Prostate gland (tissue), 2 donors: Measurements from ENCODE around the gene TSPAN31. TPM values are rescaled to one million over a fixed set of nuclear protein-coding genes. Genes with fewer than 3 reads are reported as not detected.

ENCODE experiments used
- DNase-seq: peaks from one replicate; pipeline ENCODE4 v3.0.0-alpha.2; 2019; ENCODE audit warnings: low spot score
- H3K27ac ChIP-seq, 2 donors: fragments of 200-600 bp; sonication (generic); 2 replicates each; pipeline ENCODE4 v1.5.1; 2017 to 2019
- H3K27me3 ChIP-seq: fragments of 200-600 bp; sonication (generic); replicated peaks from 2 replicates; pipeline ENCODE4 v1.5.1; 2019; ENCODE audit not compliant: insufficient read depth
- H3K36me3 ChIP-seq, 2 donors: fragments of 200-600 bp; sonication (generic); 1 replicate in 1 of 2; 2 replicates in 1 of 2; pipeline versions ENCODE4 v1.5.1 to v1.8.1; 2017 to 2019
- H3K4me1 ChIP-seq: fragments of 200-600 bp; sonication (generic); replicated peaks from 2 replicates; pipeline ENCODE4 v1.5.1; 2019
- H3K4me3 ChIP-seq, 2 donors: fragments of 200-600 bp; sonication (generic); 2 replicates each; pipeline ENCODE4 v1.5.1; 2017 to 2019
- H3K9me3 ChIP-seq: fragments of 200-600 bp; sonication (generic); 2 replicates; pipeline ENCODE4 v1.5.1; 2017
- POLR2A ChIP-seq: fragments of 450-650 bp; IDR thresholded peaks from one replicate; pipeline ENCODE4 v1.6.1; 2016; ENCODE audit warnings: antibody characterized with exemption, mild to moderate bottlenecking
- POLR2AphosphoS5 ChIP-seq: sonication (generic); formaldehyde crosslinking; IDR thresholded peaks from one replicate; pipeline ENCODE4 v1.6.1; 2017; ENCODE audit warnings: antibody characterized with exemption
- WGBS: methylation state at CpG from one replicate; pipeline ENCODE4 v1.1.5; 2018; 5-methylcytosine and 5-hydroxymethylcytosine counted together
- intact Hi-C: fragments of 100-400 bp; cut with DNase I; formaldehyde crosslinking; loops from one replicate; pipeline ENCODE4 v1.14.2; 2022
- total RNA-seq, 2 donors: library from RNA; depleted of rRNA; stranded (reverse); fragments of >200 nt; gene quantifications; one replicate each; pipeline ENCODE4 v1.1.0, GENCODE V29; 2016
- TF ChIP-seq, protein P1 (sequence below), 4 experiments: fragments of 200-600 bp in 2 of 4; fragments of 450-650 bp in 2 of 4; sonication (generic) in 2 of 4; IDR thresholded peaks; 1 replicate in 3 of 4; 2 replicates in 1 of 4; pipeline ENCODE4 v1.5.1; 2016 to 2019; ENCODE audit warnings: antibody characterized with exemption in 4 of 4, mild to moderate bottlenecking in 2 of 4, moderate library complexity in 2 of 4

Gene TSPAN31
- total RNA-seq, 2 donors from 2014 or later, result 40.4 to 127 TPM

DNA sequence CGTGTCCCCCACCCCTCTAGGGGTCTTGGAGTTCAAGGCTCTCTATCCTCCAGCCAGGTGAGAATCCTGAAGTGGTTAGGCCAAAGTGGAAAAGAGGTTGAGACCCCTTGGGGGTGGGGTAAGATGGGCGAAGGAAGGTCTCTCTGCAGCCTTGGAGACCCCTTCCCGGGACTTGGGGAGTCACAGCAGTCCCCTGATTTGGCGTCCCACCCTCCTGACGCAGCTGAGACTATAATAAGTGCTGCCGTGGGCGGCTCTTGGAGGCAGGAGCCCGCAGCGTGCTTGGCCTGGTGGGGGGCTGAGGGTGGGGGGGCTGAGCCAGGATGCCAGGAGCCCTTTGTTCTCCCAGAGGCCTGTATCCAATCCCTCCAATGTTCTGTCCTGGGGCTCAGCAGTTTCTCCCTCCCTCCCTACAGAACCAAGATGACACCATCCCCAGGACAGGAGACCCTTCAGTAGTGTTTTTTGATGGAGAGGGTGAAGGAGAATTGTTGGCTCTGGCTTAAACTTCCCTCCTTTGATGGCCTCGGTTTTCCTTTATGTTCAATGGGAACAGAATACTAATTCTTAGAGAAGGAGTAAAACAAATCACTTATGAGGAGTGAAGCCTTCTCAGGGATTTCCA, 4.8 kb upstream of the TSPAN31 start:
- H3K27ac ChIP-seq, result no peak overlapping the region
- 40% methylated on average over 10 of the region's 10 CpGs for WGBS
- H3K9me3 ChIP-seq, result no peaks in the 10 kb centered on the region
- TF ChIP-seq POLR2A (no peak), POLR2AphosphoS5 (no peak)
- TF ChIP-seq, protein P1, sequence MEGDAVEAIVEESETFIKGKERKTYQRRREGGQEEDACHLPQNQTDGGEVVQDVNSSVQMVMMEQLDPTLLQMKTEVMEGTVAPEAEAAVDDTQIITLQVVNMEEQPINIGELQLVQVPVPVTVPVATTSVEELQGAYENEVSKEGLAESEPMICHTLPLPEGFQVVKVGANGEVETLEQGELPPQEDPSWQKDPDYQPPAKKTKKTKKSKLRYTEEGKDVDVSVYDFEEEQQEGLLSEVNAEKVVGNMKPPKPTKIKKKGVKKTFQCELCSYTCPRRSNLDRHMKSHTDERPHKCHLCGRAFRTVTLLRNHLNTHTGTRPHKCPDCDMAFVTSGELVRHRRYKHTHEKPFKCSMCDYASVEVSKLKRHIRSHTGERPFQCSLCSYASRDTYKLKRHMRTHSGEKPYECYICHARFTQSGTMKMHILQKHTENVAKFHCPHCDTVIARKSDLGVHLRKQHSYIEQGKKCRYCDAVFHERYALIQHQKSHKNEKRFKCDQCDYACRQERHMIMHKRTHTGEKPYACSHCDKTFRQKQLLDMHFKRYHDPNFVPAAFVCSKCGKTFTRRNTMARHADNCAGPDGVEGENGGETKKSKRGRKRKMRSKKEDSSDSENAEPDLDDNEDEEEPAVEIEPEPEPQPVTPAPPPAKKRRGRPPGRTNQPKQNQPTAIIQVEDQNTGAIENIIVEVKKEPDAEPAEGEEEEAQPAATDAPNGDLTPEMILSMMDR (IDR thresholded peaks at IDR 0.05), result no peak
- no peak overlapping the region for H3K4me3 ChIP-seq
- intact Hi-C loops, result no loop called here
- peaks cover 22% of the 10 kb centered on the region for H3K4me1 ChIP-seq
- no peak for DNase-seq
- peaks cover 12% of the 10 kb centered on the region for H3K27me3 ChIP-seq
- H3K36me3 ChIP-seq, result no peaks in the 10 kb centered on the region

DNA sequence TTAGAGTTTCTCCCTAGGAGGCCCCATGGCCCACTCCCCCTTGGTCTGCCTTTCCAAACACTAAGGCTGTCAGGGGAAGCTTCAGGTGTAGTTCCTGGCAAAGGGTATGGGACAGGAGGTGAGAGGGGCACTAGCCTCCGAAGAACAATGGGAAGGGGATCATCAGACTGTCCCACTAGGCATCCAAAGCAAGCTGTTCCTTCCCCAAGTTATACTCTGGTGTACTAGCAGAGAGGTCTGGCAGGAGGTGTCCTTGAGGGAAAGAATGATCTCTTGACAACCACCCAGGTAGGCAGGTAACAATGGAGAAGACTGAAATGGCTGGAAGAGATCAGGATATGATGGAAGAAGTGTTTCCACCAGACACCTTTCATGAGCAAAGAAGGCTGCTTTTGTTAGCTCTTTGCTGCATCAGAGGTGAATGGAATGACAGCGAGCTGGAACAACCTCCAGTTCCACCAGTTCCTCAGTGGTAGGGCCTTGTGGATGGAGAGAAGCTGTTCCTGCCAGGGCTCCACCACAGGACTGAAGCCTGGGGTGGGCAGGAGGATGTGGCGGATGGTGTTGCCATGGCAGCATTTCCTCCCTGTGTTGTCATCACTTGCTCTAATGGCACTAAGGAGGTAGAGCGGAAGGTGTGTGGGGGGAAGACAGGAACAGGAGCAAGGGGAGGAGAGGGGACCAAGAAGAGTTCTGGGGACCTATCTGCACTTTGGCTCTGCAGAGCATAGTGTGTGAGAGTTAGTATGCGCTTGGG, 4.0 kb upstream of the TSPAN31 start:
- Histone ChIP-seq H3K4me3 (no peak overlapping the region), H3K36me3 (no peaks in the 10 kb centered on the region), H3K4me1 (peaks cover 21% of the 10 kb centered on the region), H3K9me3 (no peaks in the 10 kb centered on the region), H3K27me3 (peaks cover 12% of the 10 kb centered on the region), H3K27ac (no peak overlapping the region)
- DNase-seq, result no peak
- 56% methylated on average over 5 of the region's 5 CpGs for WGBS
- intact Hi-C loops, result no loop called here
- TF ChIP-seq, protein P1 (IDR thresholded peaks at IDR 0.05), result no peak
- TF ChIP-seq POLR2AphosphoS5 (no peak), POLR2A (no peak)

DNA sequence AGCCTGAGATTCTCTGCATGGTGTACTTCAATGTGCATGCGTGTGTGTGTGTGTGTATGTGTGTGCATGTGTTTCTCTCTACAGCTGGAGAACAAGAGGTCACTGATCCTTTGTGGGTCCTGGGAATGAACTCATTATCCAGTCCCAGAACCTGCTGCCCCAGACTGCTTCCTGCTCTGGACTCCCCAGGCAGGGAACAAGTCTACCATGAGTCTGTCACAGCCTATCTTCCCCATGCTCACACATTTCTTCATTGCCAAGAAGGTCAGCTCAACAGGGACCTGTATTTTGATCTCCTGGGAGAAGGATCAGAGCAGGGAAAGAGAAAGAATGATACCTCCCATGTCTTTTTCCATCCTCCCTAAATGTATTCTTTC, 3.4 kb upstream of the TSPAN31 start:
- Histone ChIP-seq H3K27me3 (peaks cover 12% of the 10 kb centered on the region), H3K9me3 (no peaks in the 10 kb centered on the region), H3K4me1 (peaks cover 15% of the 10 kb centered on the region), H3K36me3 (no peaks in the 10 kb centered on the region), H3K27ac (no peak overlapping the region), H3K4me3 (no peak overlapping the region)
- no peak for DNase-seq
- intact Hi-C loops, result no loop called here
- no peak for TF ChIP-seq POLR2A
- TF ChIP-seq, protein P1 (IDR thresholded peaks at IDR 0.05), result no peak
- no peak for TF ChIP-seq POLR2AphosphoS5
- WGBS, result 85% methylated on average over 1 of the region's 1 CpG

GRCh38 chr12:57741844-57742738, 2.7 kb upstream of the TSPAN31 start:
- intact Hi-C loops, result no loop called here
- Histone ChIP-seq H3K27me3 (peaks cover 8% of the 10 kb centered on the region), H3K4me3 (no peak overlapping the region), H3K4me1 (peaks cover 13% of the 10 kb centered on the region), H3K9me3 (no peaks in the 10 kb centered on the region), H3K36me3 (no peaks in the 10 kb centered on the region), H3K27ac (no peak overlapping the region)
- WGBS, result 38% methylated on average over 14 of the region's 14 CpGs
- TF ChIP-seq, protein P1 (IDR thresholded peaks at IDR 0.05), result peak in 1 of 4 experiments; percentile 8
- no peak for TF ChIP-seq POLR2AphosphoS5
- no peak for DNase-seq
